Activated CD4-positive, alpha-beta T cell treated with anti-CD3 and anti-CD28 coated beads for 48 hours (primary cell): ENCODE data around the gene DEFB108B.
"Not testable (repeated sequence)": the region's sequence is repeated elsewhere in the genome, so short reads cannot be mapped to it uniquely, and the experiment has no call there.

Source experiments
- DNase-seq: peaks from one replicate; pipeline ENCODE4 v3.0.0-alpha.2; 2020

DEFB108B gene

GRCh38 chr11:71821539-71821938 is 11.5 kb upstream of the DEFB108B start:
- not testable (repeated sequence) for DNase-seq

GRCh38 chr11:71829247-71829646 is 3.8 kb upstream of the DEFB108B start:
- DNase-seq = not testable (repeated sequence)

GRCh38 chr11:71829686-71830085 is 3.3 kb upstream of the DEFB108B start:
- DNase-seq = not testable (repeated sequence)

- not testable (repeated sequence) for DNase-seq
These were observed 9.7 kb downstream of the DEFB108B start for GRCh38 chr11:71842720-71843119.

- not testable (repeated sequence) for DNase-seq
These were observed 10.4 kb downstream of the DEFB108B start for GRCh38 chr11:71843355-71843754.

- DNase-seq = no peak
These were observed 10.9 kb downstream of the DEFB108B start for GRCh38 chr11:71843858-71844257.

- not testable (repeated sequence) for DNase-seq
These were observed 20.9 kb downstream of the DEFB108B start for GRCh38 chr11:71853895-71854294.

GRCh38 chr11:71855880-71856279 is 22.9 kb downstream of the DEFB108B start:
- DNase-seq = not testable (repeated sequence)

- not testable (repeated sequence) for DNase-seq
These were observed 27.8 kb downstream of the DEFB108B start for GRCh38 chr11:71860835-71861234.

- DNase-seq = peak; percentile 20
These were observed 31.1 kb downstream of the DEFB108B start for GRCh38 chr11:71863978-71864627.

GRCh38 chr11:71867209-71867608 is 34.2 kb downstream of the DEFB108B start:
- not testable (repeated sequence) for DNase-seq

- DNase-seq = not testable (repeated sequence)
These were observed 36.9 kb downstream of the DEFB108B start for GRCh38 chr11:71869931-71870330.

- not testable (repeated sequence) for DNase-seq
These were observed 37.7 kb downstream of the DEFB108B start for GRCh38 chr11:71870661-71871060.

- DNase-seq = not testable (repeated sequence)
These were observed 43.3 kb downstream of the DEFB108B start for GRCh38 chr11:71876262-71876661.

GRCh38 chr11:71878059-71878458 is 45.1 kb downstream of the DEFB108B start, which contains the start of gene DEFB131B:
TSS of gene DEFB131B (plus strand) at chr11:71878453. CDS start at chr11:71878453, 0 bp downstream.
- DNase-seq = not testable (repeated sequence)

- not testable (repeated sequence) for DNase-seq
These were observed 52.8 kb downstream of the DEFB108B start for GRCh38 chr11:71885806-71886205.
